Amniotic epithelial cell (primary cell): ENCODE results near the gene ZBTB21.

ENCODE experiments used
- DNase-seq: peaks from one replicate; pipeline ENCODE4 v3.0.0-alpha.2; 2010; ENCODE audit warnings: low read depth

Gene ZBTB21

GRCh38 chr21:42009831-42010506 is at the start of gene ZBTB21:
Gene ZBTB21 (minus strand): TSS chr21:42010360. CDS start chr21:41994095, 16,265 bp downstream.
- peak; percentile 95 for DNase-seq

DNA sequence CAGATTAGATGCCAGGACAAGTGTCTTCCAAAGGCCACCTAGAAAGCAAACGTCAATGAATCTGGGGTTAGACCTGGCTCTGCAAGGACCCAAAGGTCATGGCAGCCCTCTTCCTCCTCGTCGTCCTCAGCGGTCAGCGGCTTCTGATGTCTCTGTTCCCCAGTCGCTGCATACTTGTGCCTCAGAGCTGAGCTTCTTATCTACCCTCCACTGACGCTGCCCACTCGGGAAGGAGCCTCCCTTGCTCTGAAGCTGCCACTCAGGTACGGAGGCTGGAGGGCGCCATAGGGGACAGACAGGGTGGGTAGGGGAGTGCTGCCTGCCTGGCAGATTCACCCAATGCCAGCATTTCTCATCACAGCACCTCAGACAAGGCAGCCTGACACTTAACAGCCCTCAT is 49.6 kb upstream of the ZBTB21 start:
- DNase-seq, result no peak

- no peak for DNase-seq
Measured at GRCh38 chr21:42059141-42059540, 49.0 kb upstream of the ZBTB21 start.

DNA sequence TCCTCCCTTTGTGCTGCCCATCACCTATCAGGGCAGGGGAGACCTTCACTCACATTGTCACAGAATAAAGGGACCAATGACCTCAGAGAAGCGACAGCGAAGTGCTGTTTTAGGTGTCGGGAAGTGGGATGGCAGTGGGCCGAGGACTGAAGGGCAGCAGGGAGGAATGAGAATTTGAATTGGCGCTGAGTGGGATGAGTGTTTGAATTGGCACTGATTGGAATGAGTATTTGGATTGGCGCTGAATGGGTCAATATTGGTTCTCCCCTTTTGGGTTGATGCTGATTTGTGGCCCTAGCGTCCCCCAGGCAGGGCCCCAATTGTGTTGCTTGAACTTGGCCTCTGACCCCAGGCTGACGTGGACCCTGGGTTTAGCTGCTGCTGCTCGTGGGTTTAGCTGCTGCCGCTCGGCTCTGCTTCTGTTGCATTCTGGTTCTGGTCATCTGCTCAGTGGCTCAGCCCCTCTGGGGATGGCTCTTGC is 48.5 kb upstream of the ZBTB21 start:
- DNase-seq, result no peak

DNA sequence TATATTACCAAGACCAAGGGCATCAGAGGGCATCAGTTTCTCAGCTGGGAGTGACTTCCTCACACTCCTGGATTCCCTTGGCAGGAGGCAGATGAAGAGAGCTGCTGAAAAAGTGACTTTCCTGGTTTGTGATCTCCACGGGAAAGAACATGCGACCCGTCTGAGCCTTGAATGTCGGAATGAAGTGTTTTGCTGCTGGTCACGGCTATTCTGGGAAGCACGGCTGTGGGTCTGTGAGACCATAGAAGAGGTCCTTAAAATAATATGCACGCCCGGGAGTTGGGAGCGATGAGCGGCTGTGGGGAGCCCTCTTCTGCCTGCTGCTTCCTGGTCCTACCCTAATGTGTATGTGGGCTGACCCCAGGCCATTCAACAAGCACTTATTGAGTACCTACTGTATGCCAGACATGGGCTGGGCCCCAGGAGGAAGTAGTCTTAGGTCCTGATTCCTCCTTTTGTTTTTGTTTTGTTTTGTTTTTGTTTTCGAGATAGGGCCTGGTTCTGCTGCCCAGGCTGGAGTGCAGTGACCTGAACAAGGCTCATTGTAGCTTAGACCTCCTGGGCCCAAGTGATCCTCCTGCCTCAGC is 47.8 kb upstream of the ZBTB21 start:
- DNase-seq, result no peak

- peak; percentile 59 for DNase-seq
Measured at GRCh38 chr21:42056996-42057689, 47.0 kb upstream of the ZBTB21 start.

GRCh38 chr21:42056468-42056867 is 46.3 kb upstream of the ZBTB21 start:
- no peak for DNase-seq

DNA sequence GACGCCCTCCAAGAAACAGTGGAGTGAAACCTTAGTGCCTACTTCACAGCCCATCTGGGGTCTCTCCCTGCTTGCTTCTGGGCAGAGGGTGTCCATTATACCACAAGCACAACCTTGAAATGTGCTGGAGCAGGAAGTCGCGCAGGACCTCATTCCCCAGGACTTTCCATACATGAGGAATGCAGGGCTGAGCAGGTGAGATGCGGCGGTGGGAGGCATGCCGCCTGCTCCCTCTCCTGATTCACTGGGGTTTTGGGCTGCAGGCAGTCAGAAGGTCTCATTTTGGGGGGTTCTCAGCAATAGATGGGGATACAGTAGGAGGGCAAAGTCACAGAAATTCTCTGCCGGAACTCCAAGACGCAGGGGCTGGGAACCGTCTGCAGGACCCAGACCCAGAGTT is 45.3 kb upstream of the ZBTB21 start:
- DNase-seq, result no peak

- no peak for DNase-seq
Measured at GRCh38 chr21:42051788-42052187, 41.6 kb upstream of the ZBTB21 start.

DNA sequence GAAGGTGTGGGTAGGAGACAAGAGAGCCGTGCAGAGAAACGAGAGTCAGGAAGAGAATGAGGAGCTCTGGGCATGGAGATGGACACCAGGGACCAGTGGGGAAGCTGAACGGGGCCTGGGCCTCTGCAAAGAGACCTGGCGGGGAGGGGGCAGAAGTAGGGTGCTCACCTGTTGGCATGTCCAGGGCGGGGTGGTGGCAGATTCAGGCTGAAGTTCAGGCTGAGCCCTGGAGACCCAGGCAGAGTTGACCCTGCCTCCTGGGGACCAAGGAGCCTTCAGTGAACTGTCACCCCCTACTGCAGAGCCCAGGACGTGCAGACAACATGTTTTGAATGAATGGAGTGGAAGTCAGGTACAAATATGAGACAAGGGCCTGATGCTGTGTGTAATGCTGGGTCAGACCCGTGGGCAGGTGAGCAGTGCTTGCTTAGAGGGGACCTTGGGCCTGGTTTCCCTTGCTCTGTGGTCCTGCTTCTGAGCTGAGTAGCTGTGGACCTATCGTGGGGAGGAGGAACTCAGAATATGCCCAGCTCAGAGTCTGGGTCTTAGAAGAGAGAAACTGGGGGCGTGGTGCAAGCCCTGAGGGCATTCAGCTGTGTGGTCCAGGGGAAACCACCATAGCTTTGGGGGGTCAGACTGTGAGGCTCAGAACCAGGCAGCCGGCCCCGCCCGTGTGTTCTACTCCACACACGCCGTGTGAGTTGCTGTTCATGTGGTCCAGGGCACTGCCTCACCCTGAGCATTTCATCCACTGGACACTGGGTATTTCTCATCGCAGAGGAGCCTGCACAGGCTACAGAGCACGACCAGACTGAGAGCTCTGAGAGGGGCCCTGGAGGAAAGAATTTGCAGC is 39.6 kb upstream of the ZBTB21 start:
- DNase-seq, result no peak

GRCh38 chr21:42048870-42049577 is 38.9 kb upstream of the ZBTB21 start:
- no peak for DNase-seq

DNA sequence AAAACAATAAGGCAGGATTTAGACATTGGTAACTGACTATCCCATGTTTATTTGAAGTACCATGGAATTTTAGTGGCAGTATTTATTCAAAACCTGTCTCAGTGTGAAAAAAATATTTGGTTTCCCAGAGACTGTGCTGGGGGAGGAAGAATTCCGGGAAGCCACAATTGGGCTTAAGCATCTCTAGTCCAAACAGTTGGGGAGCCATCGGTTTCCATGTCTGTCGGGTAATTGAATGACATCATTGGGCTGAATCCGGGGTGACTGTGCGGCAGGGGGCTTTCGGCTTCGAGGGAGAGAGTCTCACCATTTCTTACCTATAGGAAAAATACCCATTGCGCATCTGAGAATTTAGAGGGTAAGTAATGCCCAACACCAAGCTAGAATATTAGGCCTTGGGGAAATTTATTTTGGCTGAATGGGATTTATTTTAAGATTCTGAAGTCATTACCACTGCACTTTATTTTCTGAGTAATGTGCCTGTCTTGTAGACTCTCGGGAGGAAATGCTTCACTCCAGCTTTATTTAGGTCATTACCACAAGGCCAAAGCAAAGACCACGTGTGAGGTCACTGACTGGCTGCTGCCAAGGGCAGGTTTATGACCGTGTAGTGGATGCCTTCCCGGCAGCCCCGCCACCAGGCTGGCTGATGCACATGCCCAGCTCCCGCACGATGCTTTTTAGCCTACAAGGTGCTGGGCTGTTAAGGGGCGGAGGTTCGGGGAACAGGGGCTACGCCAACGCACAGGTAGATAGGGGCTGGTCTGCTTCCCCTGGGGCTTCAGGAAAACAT is 37.9 kb upstream of the ZBTB21 start:
- peak; percentile 94 for DNase-seq

DNA sequence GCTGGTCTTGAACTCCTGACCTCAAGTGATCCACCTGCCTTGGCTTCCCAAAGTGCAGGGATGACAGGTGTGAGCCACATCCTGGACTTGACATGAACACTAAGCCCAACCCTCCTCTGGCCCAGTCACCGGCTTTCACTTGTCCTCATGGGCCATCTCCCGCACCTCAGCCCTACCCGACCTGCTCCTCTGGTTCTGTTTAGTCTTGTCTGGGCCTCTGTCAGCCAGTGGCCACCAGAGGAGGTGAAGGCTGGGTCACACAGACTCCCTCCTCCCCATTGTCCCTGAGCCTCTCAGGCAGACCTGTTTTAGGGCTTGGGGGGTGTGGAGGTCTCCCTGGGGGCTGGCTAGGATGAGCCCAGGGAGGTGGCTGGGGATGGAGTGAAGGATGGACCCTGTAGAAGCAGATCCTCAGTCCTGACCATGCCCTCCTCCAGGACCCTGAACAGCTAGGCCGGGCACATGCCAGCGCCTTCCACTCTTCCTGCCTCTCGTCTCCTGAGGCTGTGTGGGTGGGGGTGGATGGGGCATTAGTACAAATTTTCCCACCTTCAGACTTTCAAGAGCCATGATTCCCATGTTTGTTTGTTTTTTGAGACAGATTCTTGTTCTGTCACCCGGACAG is 34.8 kb upstream of the ZBTB21 start:
- DNase-seq, result no peak

DNA sequence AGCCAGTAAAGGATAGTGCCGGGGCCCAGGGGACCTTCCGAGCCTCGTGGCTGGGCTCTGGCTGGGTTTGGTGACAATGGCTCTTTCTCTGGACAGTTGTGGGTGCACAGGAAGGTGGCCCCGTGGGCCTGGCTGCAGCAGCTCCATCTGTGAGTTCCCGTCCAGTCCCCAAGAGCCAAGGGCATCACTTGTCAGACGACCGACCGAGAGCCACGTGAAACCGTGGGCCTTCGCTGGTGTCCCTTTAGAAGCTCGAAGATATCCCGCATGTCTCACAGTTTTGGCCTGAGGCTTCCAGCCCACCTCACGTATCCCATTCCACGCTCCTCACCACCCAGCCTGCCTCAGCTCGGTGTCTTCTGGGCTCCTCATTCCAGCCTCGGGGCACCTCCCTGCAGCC is 33.8 kb upstream of the ZBTB21 start:
- no peak for DNase-seq

- DNase-seq, result no peak
Measured at GRCh38 chr21:42043201-42043895, 33.2 kb upstream of the ZBTB21 start.

DNA sequence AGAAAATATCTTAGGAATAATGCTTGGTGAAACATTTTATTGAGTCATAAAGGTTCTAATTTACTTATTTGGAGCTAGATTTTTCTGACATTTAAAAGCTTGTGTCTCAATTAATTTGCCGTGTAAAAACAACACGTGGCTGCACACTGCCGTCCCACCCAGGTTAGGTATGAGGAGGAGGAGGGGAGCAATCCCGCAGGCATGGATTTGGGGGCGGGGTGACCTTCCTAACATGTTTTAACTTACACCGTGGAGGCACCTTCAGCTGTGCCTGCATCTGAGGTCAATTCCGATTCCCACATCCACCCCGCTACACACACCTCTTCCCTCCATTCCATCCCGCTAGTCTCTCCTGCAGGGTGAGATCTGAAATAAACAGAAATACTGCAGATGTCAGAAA is 32.5 kb upstream of the ZBTB21 start:
- DNase-seq, result no peak

GRCh38 chr21:42041711-42042110 is 31.6 kb upstream of the ZBTB21 start:
- no peak for DNase-seq

DNA sequence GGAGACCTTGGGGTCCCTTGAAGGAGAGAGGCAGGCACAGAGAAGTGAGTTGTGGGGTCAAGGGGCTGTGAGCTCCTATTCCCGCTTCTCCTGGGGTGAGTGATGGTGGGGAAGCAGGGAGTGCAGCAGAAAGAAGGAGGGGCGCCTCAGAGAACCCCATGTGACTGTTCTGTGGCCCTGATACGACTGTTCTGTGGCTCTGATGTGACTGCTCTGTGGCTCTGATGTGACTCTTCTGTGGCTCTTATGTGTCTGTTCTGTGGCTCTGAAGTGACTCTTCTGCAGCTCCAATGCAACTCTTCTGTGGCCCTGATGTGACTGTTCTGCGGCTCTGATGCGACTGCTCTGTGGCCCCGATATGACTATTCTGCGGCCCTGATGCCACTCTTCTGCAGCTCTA is 31.1 kb upstream of the ZBTB21 start:
- DNase-seq, result no peak

DNA sequence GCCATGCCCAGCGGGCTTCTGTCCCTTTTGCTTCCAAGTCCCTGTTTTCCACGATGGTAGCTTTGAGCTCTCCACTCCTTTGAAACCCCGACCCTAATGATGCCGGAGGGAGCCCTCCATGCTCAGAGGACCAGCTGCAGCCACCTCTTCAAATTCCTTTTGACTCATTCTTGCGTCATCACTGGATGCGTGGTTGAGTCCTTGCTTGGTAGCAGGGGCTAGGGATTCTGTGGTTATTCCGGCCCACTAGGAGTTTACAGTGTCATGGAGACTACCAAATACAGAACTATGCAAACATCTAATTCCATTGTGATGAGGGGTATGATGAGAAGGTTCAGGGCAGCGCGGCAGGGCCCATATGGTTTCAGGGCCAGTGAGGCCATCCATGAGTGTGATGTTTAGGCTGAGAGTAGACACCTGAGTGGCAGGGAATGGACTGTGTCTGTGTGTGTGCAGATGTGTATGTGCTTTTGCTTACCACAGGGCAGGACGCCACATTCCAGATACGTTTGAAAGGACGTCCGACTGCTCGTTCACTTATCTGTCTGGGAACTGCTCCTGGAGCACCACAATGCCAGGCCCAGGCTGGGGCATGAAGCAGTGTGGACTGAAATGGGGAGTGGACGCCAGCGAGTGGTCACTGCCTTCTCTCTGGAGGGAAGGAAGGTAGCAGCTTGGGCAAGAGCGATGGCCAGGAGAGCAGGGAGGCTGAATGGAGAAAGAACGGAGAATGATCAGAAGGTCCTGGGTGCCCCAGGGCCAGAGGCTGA is 30.4 kb upstream of the ZBTB21 start:
- DNase-seq, result peak; percentile 98
